Tibial artery (tissue), 4 donors: ENCODE measurements around the gene CPLANE1.

ENCODE experiments used
- DNase-seq, 2 donors: peaks; one replicate each; pipeline ENCODE4 v3.0.0-alpha.2; 2019
- H3K27ac ChIP-seq, 2 donors: fragments of 200-600 bp; sonication (generic) in 1 of 2; 1 replicate in 1 of 2; 2 replicates in 1 of 2; pipeline ENCODE4 v1.5.1; 2018 to 2019; ENCODE audit warnings: mild to moderate bottlenecking in 1 of 2
- H3K27me3 ChIP-seq, 2 donors: fragments of 200-600 bp; sonication (generic) in 1 of 2; one replicate each; pipeline versions ENCODE4 v1.5.1 to v1.6.0; 2016 to 2019
- H3K36me3 ChIP-seq, 3 donors: fragments of 200-600 bp; sonication (generic) in 2 of 3; one replicate each; pipeline ENCODE4 v1.5.1; 2016 to 2019; ENCODE audit warnings: mild to moderate bottlenecking in 2 of 3
- H3K4me1 ChIP-seq, 4 donors: fragments of 200-600 bp; sonication (generic) in 2 of 4; 1 replicate in 3 of 4; 2 replicates in 1 of 4; pipeline ENCODE4 v1.5.1; 2016 to 2019
- H3K4me3 ChIP-seq, 2 donors: fragments of 200-600 bp; sonication (generic) in 1 of 2; 1 replicate in 1 of 2; 2 replicates in 1 of 2; pipeline ENCODE4 v1.5.1; 2018 to 2019; ENCODE audit warnings: mild to moderate bottlenecking in 2 of 2
- H3K9me3 ChIP-seq, 3 donors: fragments of 200-600 bp; sonication (generic) in 1 of 3; one replicate each; pipeline ENCODE4 v1.5.1; 2016 to 2019
- intact Hi-C: fragments of 100-400 bp; cut with DNase I; formaldehyde crosslinking; loops from one replicate; pipeline ENCODE4 v1.15.0; 2023; ENCODE audit warnings: low total_unique reads
- TF ChIP-seq, protein P1 (sequence below), 2 experiments: fragments of 200-600 bp in 1 of 2; fragments of 450-650 bp in 1 of 2; IDR thresholded peaks; one replicate each; pipeline ENCODE4 v1.5.1; 2017 to 2019; ENCODE audit warnings: antibody characterized with exemption in 2 of 2, mild to moderate bottlenecking in 1 of 2, moderate library complexity in 1 of 2

Gene CPLANE1

GRCh38 chr5:37174928-37175327 lies 74.2 kb downstream of the CPLANE1 start:
- H3K27me3 ChIP-seq, result no peaks in the 10 kb centered on the region
- TF ChIP-seq, protein P1, sequence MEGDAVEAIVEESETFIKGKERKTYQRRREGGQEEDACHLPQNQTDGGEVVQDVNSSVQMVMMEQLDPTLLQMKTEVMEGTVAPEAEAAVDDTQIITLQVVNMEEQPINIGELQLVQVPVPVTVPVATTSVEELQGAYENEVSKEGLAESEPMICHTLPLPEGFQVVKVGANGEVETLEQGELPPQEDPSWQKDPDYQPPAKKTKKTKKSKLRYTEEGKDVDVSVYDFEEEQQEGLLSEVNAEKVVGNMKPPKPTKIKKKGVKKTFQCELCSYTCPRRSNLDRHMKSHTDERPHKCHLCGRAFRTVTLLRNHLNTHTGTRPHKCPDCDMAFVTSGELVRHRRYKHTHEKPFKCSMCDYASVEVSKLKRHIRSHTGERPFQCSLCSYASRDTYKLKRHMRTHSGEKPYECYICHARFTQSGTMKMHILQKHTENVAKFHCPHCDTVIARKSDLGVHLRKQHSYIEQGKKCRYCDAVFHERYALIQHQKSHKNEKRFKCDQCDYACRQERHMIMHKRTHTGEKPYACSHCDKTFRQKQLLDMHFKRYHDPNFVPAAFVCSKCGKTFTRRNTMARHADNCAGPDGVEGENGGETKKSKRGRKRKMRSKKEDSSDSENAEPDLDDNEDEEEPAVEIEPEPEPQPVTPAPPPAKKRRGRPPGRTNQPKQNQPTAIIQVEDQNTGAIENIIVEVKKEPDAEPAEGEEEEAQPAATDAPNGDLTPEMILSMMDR (IDR thresholded peaks at IDR 0.05), result no peak
- H3K36me3 ChIP-seq, result peaks cover 79 to 99% (median 92%) of the 10 kb centered on the region in 3 donors
- no peaks in the 10 kb centered on the region for H3K9me3 ChIP-seq
- H3K27ac ChIP-seq, result no peak overlapping the region
- intact Hi-C loops, result loop anchor here (10.0 kb wide), 1 partner anchor 140 kb away; no protein-coding TSS in a partner anchor
- no peak for DNase-seq
- H3K4me3 ChIP-seq, result no peak overlapping the region
- no peaks in the 10 kb centered on the region for H3K4me1 ChIP-seq

GRCh38 chr5:37172957-37173356 lies 76.2 kb downstream of the CPLANE1 start:
- TF ChIP-seq, protein P1 (IDR thresholded peaks at IDR 0.05), result no peak

DNA sequence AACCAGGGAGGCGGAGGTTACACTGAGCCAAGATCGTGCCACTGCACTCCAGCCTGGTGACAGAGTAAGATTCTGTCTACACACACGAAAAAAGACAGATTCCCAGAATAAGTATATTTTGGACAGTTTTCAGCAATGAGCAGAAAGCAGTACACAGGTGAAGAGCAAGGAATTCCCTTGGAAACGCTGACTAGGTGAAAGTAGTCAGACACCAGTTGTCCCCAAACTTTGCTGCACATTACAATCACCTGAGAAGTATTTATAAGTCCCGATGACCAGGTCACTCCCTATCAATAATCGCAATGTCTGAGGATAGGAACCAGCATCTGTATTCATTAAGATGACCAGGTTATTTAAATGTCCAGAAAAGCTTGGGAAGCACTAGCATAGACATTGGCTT lies 78.3 kb downstream of the CPLANE1 start:
- TF ChIP-seq, protein P1 (IDR thresholded peaks at IDR 0.05), result no peak
- no peak for DNase-seq

More at GRCh38 chr5:37172957-37173356, 76.2 kb downstream of the CPLANE1 start:
- intact Hi-C loops, result loop anchor here (10.0 kb wide), 1 partner anchor 142 kb away; no protein-coding TSS in a partner anchor
- H3K27ac ChIP-seq, result no peak overlapping the region
- no peaks in the 10 kb centered on the region for H3K9me3 ChIP-seq
- no peak overlapping the region for H3K4me3 ChIP-seq
- no peaks in the 10 kb centered on the region for H3K27me3 ChIP-seq
- no peak for DNase-seq
- no peaks in the 10 kb centered on the region for H3K4me1 ChIP-seq
- H3K36me3 ChIP-seq, result peaks cover 78 to 100% (median 94%) of the 10 kb centered on the region in 3 donors

DNA sequence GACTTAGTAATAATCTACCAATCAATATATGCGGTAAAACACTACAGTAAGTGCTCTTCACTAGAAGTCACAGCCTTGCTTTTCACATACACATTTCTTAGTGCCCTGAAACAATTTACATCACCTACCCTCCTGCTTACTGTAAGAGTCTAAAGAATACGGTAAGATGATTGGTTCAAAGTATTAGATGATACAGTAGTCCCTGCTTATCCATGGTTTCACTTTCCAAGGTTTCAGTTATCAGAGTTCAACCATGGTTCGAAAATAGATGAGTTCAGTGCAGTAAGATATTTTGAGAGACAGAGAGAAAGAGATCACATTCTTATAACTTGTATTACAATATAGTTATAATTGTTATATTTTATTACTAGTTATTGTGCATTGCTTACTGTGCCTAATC lies 83.0 kb downstream of the CPLANE1 start:
- Histone ChIP-seq H3K9me3 (no peaks in the 10 kb centered on the region), H3K27me3 (no peaks in the 10 kb centered on the region), H3K4me1 (no peaks in the 10 kb centered on the region), H3K4me3 (no peak overlapping the region), H3K27ac (no peak overlapping the region), H3K36me3 (peaks cover 38 to 59% (median 40%) of the 10 kb centered on the region in 3 donors)
- intact Hi-C loops, result no loop called here
- TF ChIP-seq, protein P1 (IDR thresholded peaks at IDR 0.05), result no peak
- DNase-seq, result no peak

More for the DNA sequence above, 78.3 kb downstream of the CPLANE1 start:
- Histone ChIP-seq H3K36me3 (peaks cover 77 to 97% (median 81%) of the 10 kb centered on the region in 3 donors), H3K9me3 (no peaks in the 10 kb centered on the region), H3K4me1 (no peaks in the 10 kb centered on the region), H3K27me3 (no peaks in the 10 kb centered on the region), H3K4me3 (no peak overlapping the region), H3K27ac (no peak overlapping the region)
- intact Hi-C loops, result loop anchor here (10.0 kb wide), 1 partner anchor 144 kb away; no protein-coding TSS in a partner anchor

DNA sequence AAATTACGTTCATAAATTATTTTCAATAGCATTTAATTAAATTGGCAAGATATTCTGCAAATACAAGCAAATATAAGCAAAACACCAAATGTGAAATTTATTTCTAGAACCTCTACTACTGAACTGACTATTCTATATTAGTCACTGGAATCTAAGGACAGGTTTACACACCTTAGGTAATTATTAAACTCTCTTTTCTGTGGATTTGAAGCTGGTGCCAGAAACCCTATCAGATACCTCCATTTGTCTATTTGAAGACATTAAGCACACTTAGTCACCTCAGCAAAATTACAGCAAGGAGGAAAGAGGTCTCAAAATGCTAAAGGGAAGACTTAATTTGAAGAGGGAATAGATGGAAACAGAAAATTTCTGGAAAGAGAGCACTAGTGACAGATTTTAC lies 83.4 kb downstream of the CPLANE1 start:
- Histone ChIP-seq H3K36me3 (peaks cover 34 to 55% (median 38%) of the 10 kb centered on the region in 3 donors), H3K27me3 (no peaks in the 10 kb centered on the region), H3K4me3 (no peak overlapping the region), H3K9me3 (no peaks in the 10 kb centered on the region), H3K4me1 (no peaks in the 10 kb centered on the region), H3K27ac (no peak overlapping the region)
- intact Hi-C loops, result no loop called here
- TF ChIP-seq, protein P1 (IDR thresholded peaks at IDR 0.05), result no peak
- DNase-seq, result no peak

DNA sequence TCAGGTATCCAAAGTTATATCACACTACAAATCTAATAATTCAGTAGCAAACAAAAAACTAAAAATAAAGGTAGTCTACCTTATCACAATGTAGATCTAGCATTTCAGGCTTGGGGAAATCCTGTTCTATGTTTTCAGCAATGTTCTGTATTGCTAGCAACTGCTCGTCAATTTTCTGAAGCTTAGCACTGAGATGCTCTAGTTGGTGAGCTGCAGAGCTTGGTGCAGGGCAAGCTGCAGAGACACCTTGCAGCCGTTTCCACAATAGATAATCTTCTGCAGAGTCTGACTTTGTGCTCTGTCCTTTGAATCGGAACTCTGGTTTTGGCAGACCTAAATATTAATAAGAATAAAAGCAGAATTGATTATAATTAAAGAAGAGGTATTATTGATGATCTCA lies 95.5 kb downstream of the CPLANE1 start:
- no peak for DNase-seq
- H3K27me3 ChIP-seq, result no peaks in the 10 kb centered on the region
- intact Hi-C loops, result no loop called here
- H3K27ac ChIP-seq, result no peak overlapping the region
- TF ChIP-seq, protein P1 (IDR thresholded peaks at IDR 0.05), result no peak
- H3K36me3 ChIP-seq, result peaks cover 54 to 93% (median 84%) of the 10 kb centered on the region in 3 donors
- no peaks in the 10 kb centered on the region for H3K4me1 ChIP-seq
- H3K4me3 ChIP-seq, result no peak overlapping the region
- no peaks in the 10 kb centered on the region for H3K9me3 ChIP-seq
